ENCODE results near the gene TAP1.
A peak's percentile ranks its signal among the peaks of the same experiment; 100 is the strongest.

Gene TAP1

GRCh38 chr6:32833664-32834063, 19.8 kb downstream of the TAP1 start:
- DNase-seq (ENCODE audit: low read depth, low spot score), result no peak
- in situ Hi-C loops (cut with HindIII; ENCODE audit: low sequenced_read_pairs), result no loop called here
- H3K4me3 ChIP-seq (ENCODE audit: low read depth, low read length), result no peak overlapping the region
- TF ChIP-seq CTCF (IDR thresholded peaks at IDR 0.05; ENCODE audit: low read depth, low read length), result no peak

GRCh38 chr6:32832535-32832934, 21.0 kb downstream of the TAP1 start:
- no peak for TF ChIP-seq CTCF (IDR thresholded peaks at IDR 0.05; ENCODE audit: low read depth, low read length)
- no peak overlapping the region for H3K4me3 ChIP-seq (ENCODE audit: low read depth, low read length)
- DNase-seq (ENCODE audit: low read depth, low spot score), result no peak
- in situ Hi-C loops (cut with HindIII; ENCODE audit: low sequenced_read_pairs), result no loop called here

GRCh38 chr6:32830936-32831335, 22.6 kb downstream of the TAP1 start:
- DNase-seq (ENCODE audit: low read depth, low spot score), result no peak
- in situ Hi-C loops (cut with HindIII; ENCODE audit: low sequenced_read_pairs), result no loop called here
- H3K4me3 ChIP-seq (ENCODE audit: low read depth, low read length), result no peak overlapping the region
- TF ChIP-seq CTCF (IDR thresholded peaks at IDR 0.05; ENCODE audit: low read depth, low read length), result no peak

GRCh38 chr6:32830017-32830416, 23.5 kb downstream of the TAP1 start:
- in situ Hi-C loops (cut with HindIII; ENCODE audit: low sequenced_read_pairs), result no loop called here
- H3K4me3 ChIP-seq (ENCODE audit: low read depth, low read length), result no peak overlapping the region
- no peak for DNase-seq (ENCODE audit: low read depth, low spot score)
- TF ChIP-seq CTCF (IDR thresholded peaks at IDR 0.05; ENCODE audit: low read depth, low read length), result no peak

GRCh38 chr6:32829495-32829894, 24.0 kb downstream of the TAP1 start:
- H3K4me3 ChIP-seq (ENCODE audit: low read depth, low read length), result no peak overlapping the region
- in situ Hi-C loops (cut with HindIII; ENCODE audit: low sequenced_read_pairs), result no loop called here
- TF ChIP-seq CTCF (IDR thresholded peaks at IDR 0.05; ENCODE audit: low read depth, low read length), result no peak
- DNase-seq (ENCODE audit: low read depth, low spot score), result no peak

GRCh38 chr6:32827025-32827424, 26.5 kb downstream of the TAP1 start:
- TF ChIP-seq CTCF (IDR thresholded peaks at IDR 0.05; ENCODE audit: low read depth, low read length), result no peak
- in situ Hi-C loops (cut with HindIII; ENCODE audit: low sequenced_read_pairs), result no loop called here
- H3K4me3 ChIP-seq (ENCODE audit: low read depth, low read length), result no peak overlapping the region
- no peak for DNase-seq (ENCODE audit: low read depth, low spot score)

- DNase-seq (ENCODE audit: low read depth, low spot score), result peak; percentile 29
- in situ Hi-C loops (cut with HindIII; ENCODE audit: low sequenced_read_pairs), result no loop called here
- TF ChIP-seq CTCF (IDR thresholded peaks at IDR 0.05; ENCODE audit: low read depth, low read length), result peak; percentile 39
- no peak overlapping the region for H3K4me3 ChIP-seq (ENCODE audit: low read depth, low read length)
These were observed 27.5 kb downstream of the TAP1 start for GRCh38 chr6:32825966-32826365.

Data from astrocyte of the spinal cord (primary cell).